GM12874 (cell line): ENCODE data around the gene UTS2R.

ENCODE experiments used
- CTCF ChIP-seq: IDR thresholded peaks from 2 replicates; pipeline ENCODE4 v1.5.1; 2011; ENCODE audit warnings: low read depth, mild to moderate bottlenecking, control low read depth, low read length, moderate library complexity; ENCODE audit not compliant: insufficient read depth

UTS2R gene

DNA sequence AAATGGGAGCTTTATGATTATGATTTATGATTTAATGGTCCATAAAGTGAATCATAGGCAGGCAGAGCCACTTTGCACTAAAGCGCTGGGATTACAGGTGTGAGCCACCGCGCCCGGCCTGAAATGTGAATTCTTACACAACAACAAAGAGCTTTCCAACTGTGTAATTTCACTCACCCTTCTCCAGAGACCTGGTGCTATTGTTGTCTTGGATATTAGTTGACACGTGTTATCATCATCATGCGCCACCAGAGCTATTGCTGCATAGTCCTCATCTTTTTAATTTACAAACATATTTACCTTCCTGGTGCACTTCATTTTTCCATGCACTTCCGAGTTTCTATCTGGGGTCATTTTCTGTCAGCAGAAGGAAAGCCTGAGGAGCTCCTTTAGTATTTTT lies 4.8 kb upstream of the UTS2R start:
- TF ChIP-seq CTCF, result no peak

GRCh38 chr17:82367724-82368524 lies 3.6 kb upstream of the UTS2R start:
- TF ChIP-seq CTCF, result no peak

GRCh38 chr17:82369211-82369610 lies 2.4 kb upstream of the UTS2R start:
- no peak for TF ChIP-seq CTCF

- no peak for TF ChIP-seq CTCF
Measured at GRCh38 chr17:82370471-82371332, 863 bp upstream of the UTS2R start.

DNA sequence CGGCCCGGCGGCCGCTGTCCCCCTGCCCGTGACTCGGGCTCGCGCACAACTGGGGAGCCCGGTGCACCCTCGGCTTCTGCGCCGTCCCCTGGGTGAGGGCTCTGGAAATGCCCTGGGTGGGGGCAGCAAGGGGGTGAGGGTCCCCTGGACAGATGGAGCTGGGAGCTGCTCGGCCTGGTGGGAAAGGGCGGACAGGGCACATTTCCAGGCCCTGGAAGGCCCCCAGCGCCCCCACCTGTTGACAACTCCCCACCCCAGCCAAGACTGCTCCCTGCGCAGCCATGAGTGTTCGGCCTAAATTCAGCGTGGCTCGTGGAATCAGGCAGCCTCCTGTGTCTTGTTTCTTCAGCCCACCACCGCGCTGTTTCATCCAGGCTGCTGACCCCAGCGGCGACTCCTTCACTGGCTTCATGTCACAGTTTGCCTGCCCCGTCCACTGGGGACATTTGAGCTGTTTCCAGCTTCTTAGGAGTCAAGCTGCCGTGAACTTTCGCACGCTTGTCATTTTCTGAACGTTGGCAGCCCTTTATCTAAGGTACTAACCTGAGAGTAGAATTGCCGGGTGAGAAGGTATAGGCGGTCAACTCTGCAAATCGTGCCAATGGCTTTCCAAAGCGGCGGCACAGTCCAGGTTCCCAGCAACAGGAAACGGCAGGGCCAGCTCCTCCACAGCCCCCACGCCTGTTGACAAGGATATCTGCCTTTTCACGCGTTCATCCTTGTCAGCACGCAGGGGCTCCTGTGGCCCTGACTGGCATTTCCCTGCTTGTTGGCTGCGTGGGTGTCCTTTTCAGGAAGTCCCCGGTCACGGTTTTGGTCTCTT lies 895 bp downstream of the UTS2R start:
- TF ChIP-seq CTCF, result no peak

DNA sequence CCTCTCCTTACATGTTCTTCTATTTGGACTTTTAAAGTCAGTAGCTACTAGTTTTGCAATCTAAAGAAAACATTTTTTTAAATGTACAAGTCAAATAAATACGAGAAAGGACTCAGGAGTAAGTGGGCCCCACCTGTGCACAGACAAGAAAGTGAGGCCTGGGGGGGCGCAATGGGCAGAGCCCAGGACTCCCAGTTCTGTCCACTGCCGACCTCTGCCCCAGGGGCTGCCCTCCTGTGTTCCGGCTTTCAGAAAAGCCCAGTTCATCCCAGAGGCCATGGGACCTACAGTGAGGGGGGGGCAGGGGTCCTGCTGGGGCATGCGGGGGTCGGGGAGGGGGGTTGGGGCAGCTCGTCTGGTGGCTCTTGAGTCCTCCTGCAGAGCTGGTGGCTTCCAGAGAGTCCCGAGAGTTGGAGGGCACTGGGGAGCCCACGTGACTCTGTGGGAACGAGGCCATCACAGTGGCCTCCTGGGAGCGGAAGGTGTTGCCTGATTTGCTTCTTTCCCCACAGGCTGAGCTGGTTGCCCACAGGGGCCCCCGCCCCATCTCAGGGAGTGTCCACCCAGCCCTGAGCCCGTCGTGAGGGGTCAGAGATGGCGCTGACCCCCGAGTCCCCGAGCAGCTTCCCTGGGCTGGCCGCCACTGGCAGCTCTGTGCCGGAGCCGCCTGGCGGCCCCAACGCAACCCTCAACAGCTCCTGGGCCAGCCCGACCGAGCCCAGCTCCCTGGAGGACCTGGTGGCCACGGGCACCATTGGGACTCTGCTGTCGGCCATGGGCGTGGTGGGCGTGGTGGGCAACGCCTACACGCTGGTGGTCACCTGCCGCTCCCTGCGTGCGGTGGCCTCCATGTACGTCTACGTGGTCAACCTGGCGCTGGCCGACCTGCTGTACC lies 2.4 kb downstream of the UTS2R start:
- no peak for TF ChIP-seq CTCF
